BE2C (cell line): ENCODE data around the gene SYT14.

Experiments used
- DNase-seq: peaks from one replicate; pipeline ENCODE4 v3.0.0-alpha.2; 2020
- H3K27me3 ChIP-seq: fragments of 250-450 bp; sonication (Bioruptor Pico); 2 replicates; pipeline ENCODE4 v1.5.1; 2020; ENCODE audit warnings: mild to moderate bottlenecking
- H3K36me3 ChIP-seq: fragments of 250-450 bp; sonication (Bioruptor Pico); 2 replicates; pipeline ENCODE4 v1.5.1; 2020; ENCODE audit warnings: mild to moderate bottlenecking
- H3K4me1 ChIP-seq: fragments of 250-450 bp; sonication (Bioruptor Pico); 2 replicates; pipeline ENCODE4 v1.5.1; 2020
- H3K4me3 ChIP-seq: 2 replicates; pipeline ENCODE4 v1.5.1; 2011; ENCODE audit warnings: low read depth, low read length
- H3K9me3 ChIP-seq: fragments of 250-450 bp; sonication (Bioruptor Pico); 2 replicates; pipeline ENCODE4 v1.5.1; 2020
- TF ChIP-seq, protein P1 (sequence below): IDR thresholded peaks from 2 replicates; pipeline ENCODE4 v1.5.1; 2012; ENCODE audit warnings: mild to moderate bottlenecking, low read depth, low read length

SYT14 gene

DNA sequence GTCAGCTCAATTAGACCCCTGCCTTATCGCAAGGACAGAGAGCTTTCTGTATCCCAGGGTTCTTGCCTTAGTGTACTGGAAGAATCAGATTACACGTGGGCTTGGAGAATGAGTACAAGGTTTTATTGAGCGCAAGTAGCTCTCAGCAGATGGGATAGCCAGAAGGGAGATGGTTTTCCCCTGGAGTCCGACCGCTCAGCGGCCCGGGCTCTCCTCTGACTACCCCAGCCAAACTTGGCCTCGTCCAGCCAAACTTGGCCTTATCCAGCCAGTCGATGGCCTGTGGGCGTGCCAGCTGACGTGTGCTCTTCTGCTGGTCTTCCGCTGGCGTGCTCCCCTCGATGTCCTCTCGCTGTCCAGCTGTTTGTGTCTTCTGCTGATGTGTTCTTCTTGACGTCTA, 136.9 kb downstream of the SYT14 start:
- Histone ChIP-seq H3K9me3 (no peaks in the 10 kb centered on the region), H3K36me3 (no peaks in the 10 kb centered on the region), H3K4me3 (no peak overlapping the region), H3K27me3 (no peaks in the 10 kb centered on the region), H3K4me1 (0 out of 2 replicates have a peak, but pooled peaks cover 4% of the 10 kb centered on the region)
- DNase-seq, result no peak
- TF ChIP-seq, protein P1, sequence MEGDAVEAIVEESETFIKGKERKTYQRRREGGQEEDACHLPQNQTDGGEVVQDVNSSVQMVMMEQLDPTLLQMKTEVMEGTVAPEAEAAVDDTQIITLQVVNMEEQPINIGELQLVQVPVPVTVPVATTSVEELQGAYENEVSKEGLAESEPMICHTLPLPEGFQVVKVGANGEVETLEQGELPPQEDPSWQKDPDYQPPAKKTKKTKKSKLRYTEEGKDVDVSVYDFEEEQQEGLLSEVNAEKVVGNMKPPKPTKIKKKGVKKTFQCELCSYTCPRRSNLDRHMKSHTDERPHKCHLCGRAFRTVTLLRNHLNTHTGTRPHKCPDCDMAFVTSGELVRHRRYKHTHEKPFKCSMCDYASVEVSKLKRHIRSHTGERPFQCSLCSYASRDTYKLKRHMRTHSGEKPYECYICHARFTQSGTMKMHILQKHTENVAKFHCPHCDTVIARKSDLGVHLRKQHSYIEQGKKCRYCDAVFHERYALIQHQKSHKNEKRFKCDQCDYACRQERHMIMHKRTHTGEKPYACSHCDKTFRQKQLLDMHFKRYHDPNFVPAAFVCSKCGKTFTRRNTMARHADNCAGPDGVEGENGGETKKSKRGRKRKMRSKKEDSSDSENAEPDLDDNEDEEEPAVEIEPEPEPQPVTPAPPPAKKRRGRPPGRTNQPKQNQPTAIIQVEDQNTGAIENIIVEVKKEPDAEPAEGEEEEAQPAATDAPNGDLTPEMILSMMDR, result no peak

DNA sequence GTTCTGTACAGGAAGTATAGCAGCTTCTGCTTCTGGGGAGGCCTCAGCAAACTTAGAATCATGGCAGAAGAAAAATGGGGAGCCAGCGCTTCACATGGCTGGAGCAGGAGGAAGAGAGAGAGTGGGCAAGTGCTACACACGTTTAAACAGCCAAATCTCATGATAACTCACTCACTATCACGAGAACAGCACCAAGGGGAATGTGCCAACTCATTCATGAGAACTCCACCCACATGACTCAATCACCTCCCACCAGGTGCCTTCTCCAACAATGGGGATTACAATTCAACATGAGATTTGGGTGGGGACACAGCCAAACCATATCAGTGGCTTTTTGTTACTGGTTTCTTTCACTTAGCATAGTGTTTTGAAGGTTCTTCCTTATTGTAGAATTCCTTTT, 138.6 kb downstream of the SYT14 start:
- no peak for DNase-seq
- Histone ChIP-seq H3K9me3 (no peaks in the 10 kb centered on the region), H3K4me3 (no peak overlapping the region), H3K36me3 (no peaks in the 10 kb centered on the region), H3K4me1 (0 out of 2 replicates have a peak, but pooled peaks cover 4% of the 10 kb centered on the region), H3K27me3 (no peaks in the 10 kb centered on the region)
- TF ChIP-seq, protein P1, result no peak

DNA sequence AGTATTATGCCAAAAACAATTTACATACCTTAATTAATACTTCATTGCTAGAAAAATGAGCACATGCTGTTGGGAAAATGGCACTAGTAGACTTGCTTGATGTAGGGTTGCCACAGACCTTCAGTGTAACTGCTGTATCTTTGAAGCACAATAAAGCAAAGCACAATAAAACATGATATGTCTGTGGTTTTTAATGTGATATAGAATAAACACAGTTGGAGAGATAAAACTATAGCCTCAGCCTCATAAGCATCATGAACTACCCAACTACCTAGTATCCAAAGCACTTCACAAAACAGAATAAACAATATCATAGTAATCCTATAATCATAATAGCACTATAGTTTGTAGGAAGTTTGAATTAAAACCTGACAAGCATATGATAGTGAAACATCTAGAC, 143.5 kb downstream of the SYT14 start:
- H3K4me3 ChIP-seq, result no peak overlapping the region
- H3K9me3 ChIP-seq, result no peaks in the 10 kb centered on the region
- peaks cover 6% of the 10 kb centered on the region; the same call in 1 of the 2 replicates for H3K4me1 ChIP-seq
- H3K27me3 ChIP-seq, result no peaks in the 10 kb centered on the region
- no peak for DNase-seq
- TF ChIP-seq, protein P1, result no peak
- H3K36me3 ChIP-seq, result no peaks in the 10 kb centered on the region

DNA sequence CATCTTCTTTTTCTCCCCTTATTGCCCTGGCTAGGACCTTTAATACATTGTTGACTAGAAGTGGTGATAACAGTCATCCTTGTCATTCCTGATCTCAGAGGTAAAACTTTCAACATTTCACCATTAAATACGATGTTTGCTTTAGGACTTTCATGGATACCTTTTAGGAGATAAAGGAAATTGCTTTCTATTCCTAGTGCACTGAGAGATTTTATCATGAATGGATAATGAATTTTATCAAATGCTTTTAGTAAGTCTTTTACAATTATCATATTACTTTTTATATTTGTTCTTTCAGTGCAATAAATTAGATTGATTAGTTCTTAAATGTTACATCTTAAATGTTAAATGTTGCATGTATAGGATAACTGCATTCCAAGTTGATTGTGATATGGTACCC, 147.3 kb downstream of the SYT14 start:
- no peaks in the 10 kb centered on the region for H3K9me3 ChIP-seq

DNA sequence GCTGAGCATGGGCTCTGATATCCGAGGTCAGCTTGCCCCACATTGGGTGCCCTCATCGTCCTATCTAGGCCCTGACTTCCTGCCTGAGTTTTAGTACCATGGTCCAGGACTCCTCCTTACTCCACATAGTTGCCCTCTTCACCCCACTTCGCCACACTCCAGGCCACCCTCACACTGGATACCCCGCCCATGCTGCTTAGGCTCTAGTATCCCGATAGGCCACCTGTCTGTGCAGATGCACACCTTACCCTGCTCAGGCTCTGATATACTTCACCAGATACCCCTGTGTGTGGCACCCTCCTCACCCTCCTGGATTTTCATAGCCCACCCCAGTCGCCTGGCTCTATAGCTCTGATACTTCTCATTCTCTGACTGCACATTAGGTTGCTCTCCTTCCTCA, 149.0 kb downstream of the SYT14 start:
- no peak overlapping the region for H3K4me3 ChIP-seq
- TF ChIP-seq, protein P1, result no peak

More for the DNA sequence above, 147.3 kb downstream of the SYT14 start:
- TF ChIP-seq, protein P1, result no peak
- H3K4me1 ChIP-seq, result peaks cover 6% of the 10 kb centered on the region; the same call in 1 of the 2 replicates
- no peaks in the 10 kb centered on the region; the same call in 1 of the 2 replicates for H3K36me3 ChIP-seq
- H3K4me3 ChIP-seq, result no peak overlapping the region
- no peaks in the 10 kb centered on the region for H3K27me3 ChIP-seq
- DNase-seq, result no peak

DNA sequence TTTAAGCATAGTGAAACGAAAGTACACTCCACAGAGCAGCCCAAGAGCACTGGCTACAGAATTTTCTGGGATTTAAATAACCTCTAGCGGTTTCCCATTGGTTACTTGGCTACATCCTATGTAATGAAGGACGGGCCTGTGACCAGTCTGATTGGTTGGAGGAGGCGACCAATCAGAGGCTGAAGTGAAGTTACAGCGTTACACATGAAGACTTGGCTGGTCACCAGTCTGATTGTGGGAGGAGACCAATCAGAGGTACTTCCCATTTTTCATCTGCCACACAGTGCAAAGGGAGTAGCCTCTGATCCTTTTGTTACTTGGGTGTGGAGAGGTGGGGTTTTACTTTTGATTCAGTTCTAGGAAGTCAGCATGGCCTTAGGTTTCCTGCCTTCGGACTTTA, 151.8 kb downstream of the SYT14 start:
- no peaks in the 10 kb centered on the region; the same call in 1 of the 2 replicates for H3K36me3 ChIP-seq
- no peaks in the 10 kb centered on the region for H3K9me3 ChIP-seq
- TF ChIP-seq, protein P1, result no peak
- no peaks in the 10 kb centered on the region for H3K27me3 ChIP-seq
- no peak for DNase-seq
- peaks cover 10% of the 10 kb centered on the region for H3K4me1 ChIP-seq
- H3K4me3 ChIP-seq, result no peak overlapping the region

More for the DNA sequence above, 149.0 kb downstream of the SYT14 start:
- Histone ChIP-seq H3K27me3 (no peaks in the 10 kb centered on the region), H3K4me1 (peaks cover 6% of the 10 kb centered on the region; the same call in 1 of the 2 replicates), H3K36me3 (no peaks in the 10 kb centered on the region; the same call in 1 of the 2 replicates), H3K9me3 (no peaks in the 10 kb centered on the region)
- no peak for DNase-seq
